Measurements from ENCODE around the gene SPIN2A. TPM values are rescaled to one million over a fixed set of nuclear protein-coding genes. Genes with fewer than 3 reads are reported as not detected.
"Not testable (repeated sequence)": the region's sequence is repeated elsewhere in the genome, so short reads cannot be mapped to it uniquely, and the experiment has no call there.

SPIN2A gene
- total RNA-seq, 4 donors from 2014 or later = 0.48 to 1.3 (median 0.67) TPM

- ATAC-seq (ENCODE audit: low FRiP score) = peak; percentile 92
- TF ChIP-seq CTCF (IDR thresholded peaks at IDR 0.05) = no peak
- DNase-seq (ENCODE audit: low spot score) = peak; percentile 29
Observed at GRCh38 chrX:57121162-57121755, 15.9 kb downstream of the SPIN2A start, which contains the start of gene SPIN2B. Gene SPIN2B (minus strand): TSS chrX:57121548.

- not testable (repeated sequence) for ATAC-seq (ENCODE audit: low FRiP score); DNase-seq (ENCODE audit: low spot score)
Observed at GRCh38 chrX:57120619-57121161, 16.5 kb downstream of the SPIN2A start.

- no peak for ATAC-seq (ENCODE audit: low FRiP score)
- no peak for TF ChIP-seq CTCF (IDR thresholded peaks at IDR 0.05)
- no peak for DNase-seq (ENCODE audit: low spot score)
Observed at GRCh38 chrX:57119416-57119815, 17.8 kb downstream of the SPIN2A start.

- not testable (repeated sequence) for ATAC-seq (ENCODE audit: low FRiP score); DNase-seq (ENCODE audit: low spot score)
Observed at GRCh38 chrX:57117566-57117965, 19.6 kb downstream of the SPIN2A start.

- no peak for TF ChIP-seq CTCF (IDR thresholded peaks at IDR 0.05)
- DNase-seq (ENCODE audit: low spot score) = no peak
- no peak for ATAC-seq (ENCODE audit: low FRiP score)
Observed at GRCh38 chrX:57104921-57105398, 32.2 kb downstream of the SPIN2A start.

- TF ChIP-seq CTCF (IDR thresholded peaks at IDR 0.05) = no peak
- DNase-seq (ENCODE audit: low spot score) (no peak), ATAC-seq (ENCODE audit: low FRiP score) (no peak)
Observed at GRCh38 chrX:57104406-57104805, 32.8 kb downstream of the SPIN2A start.

- TF ChIP-seq CTCF (IDR thresholded peaks at IDR 0.05) = no peak
- DNase-seq (ENCODE audit: low spot score) (no peak), ATAC-seq (ENCODE audit: low FRiP score) (no peak)
Observed at GRCh38 chrX:57103489-57103888, 33.7 kb downstream of the SPIN2A start.

GRCh38 chrX:57102918-57103317 lies 34.3 kb downstream of the SPIN2A start:
- DNase-seq (ENCODE audit: low spot score); ATAC-seq (ENCODE audit: low FRiP score): not testable (repeated sequence)

Other genes starting within 250 kb of the SPIN2A start
- gene SPIN3, start 141.9 kb downstream of the SPIN2A start, total RNA-seq = 10 to 100 TPM in 1 of 4 donors, 1 to 10 TPM in 3; 7.4 to 15.1 (median 8.9) TPM
- gene SPIN2B, start 15.8 kb downstream of the SPIN2A start, total RNA-seq = 10 to 100 TPM in 2 of 4 donors, 1 to 10 TPM in 2; 4.6 to 11.4 (median 9.5) TPM
- gene FAAH2, start 149.3 kb upstream of the SPIN2A start, total RNA-seq = 1 to 10 TPM in 3 of 4 donors, under 1 TPM in 1; 0.79 to 8.4 (median 2.3) TPM